ENCODE data around the gene MBD6.

DNA sequence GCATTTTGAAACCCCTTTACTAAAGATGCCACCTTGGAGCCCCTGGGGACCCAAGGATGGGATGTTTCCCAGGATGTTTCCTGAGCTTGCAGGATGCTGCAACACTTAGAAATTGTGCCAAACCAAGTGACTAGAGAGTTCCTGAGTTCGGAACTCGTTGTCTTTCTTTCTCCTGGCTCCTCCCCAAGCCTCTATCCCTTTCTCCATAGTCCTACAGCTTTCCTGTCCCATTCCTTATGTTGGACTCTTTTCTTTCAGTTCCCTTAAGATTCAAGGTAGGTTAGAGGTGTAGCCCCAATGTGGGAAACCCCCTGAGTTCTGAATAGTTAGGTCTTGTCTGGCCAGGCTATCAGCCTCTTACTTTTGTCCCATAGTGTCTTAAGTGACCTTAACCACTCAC lies 25.9 kb downstream of the MBD6 start:
- TF ChIP-seq CTCF (IDR thresholded peaks at IDR 0.05): no peak
- no peak for TF ChIP-seq MYC (IDR thresholded peaks at IDR 0.05; ENCODE audit: borderline replicate concordance, low read length)
- TF ChIP-seq MAX (IDR thresholded peaks at IDR 0.05): no peak
- no peak for TF ChIP-seq TP53 (CRISPR knock-in tag; IDR thresholded peaks at IDR 0.05)
- no peak for TF ChIP-seq KDM1A (IDR thresholded peaks at IDR 0.05; ENCODE audit: low read depth)
- no peak for TF ChIP-seq SREBF2 (IDR thresholded peaks at IDR 0.05)
- TF ChIP-seq POLR2A (IDR thresholded peaks at IDR 0.05; ENCODE audit: low read length): no peak
- TF ChIP-seq PHF8 (IDR thresholded peaks at IDR 0.05; ENCODE audit: borderline replicate concordance, low read depth): no peak
- no peak for TF ChIP-seq RNF2 (IDR thresholded peaks at IDR 0.05; ENCODE audit: borderline replicate concordance, low read depth)
- no peak for TF ChIP-seq RAD21 (conservative IDR thresholded peaks at IDR 0.05 in 1 of 2, IDR thresholded peaks at IDR 0.05 in 1 of 2)
- TF ChIP-seq CHD4 (IDR thresholded peaks at IDR 0.05; ENCODE audit: borderline replicate concordance): no peak
- no peak for TF ChIP-seq HMGXB4 (CRISPR knock-in tag; IDR thresholded peaks at IDR 0.05; ENCODE audit: borderline replicate concordance)
- TF ChIP-seq ZNF302 (CRISPR knock-in tag; IDR thresholded peaks at IDR 0.05): no peak

Measured in A549 (cell line).